Measurements from ENCODE around the gene MYCBPAP. TPM values are rescaled to one million over a fixed set of nuclear protein-coding genes. Genes with fewer than 3 reads are reported as not detected.
"Not testable (repeated sequence)": the region's sequence is repeated elsewhere in the genome, so short reads cannot be mapped to it uniquely, and the experiment has no call there.

The MYCBPAP gene
- total RNA-seq, 4 donors from 2014 or later = 0.38 TPM; not detected in 3

GRCh38 chr17:50469208-50469605 lies 39.0 kb upstream of the MYCBPAP start:
- Histone ChIP-seq H3K4me3 (peak overlapping the region; percentile 13 to 59 (median 38)), H3K4me1 (peaks cover 12 to 39% (median 14%) of the 10 kb centered on the region in 3 donors), H3K27me3 (peaks cover 0 to 29% (median 0%) of the 10 kb centered on the region in 4 donors), H3K36me3 (peaks cover 0 to 31% (median 0%) of the 10 kb centered on the region in 3 donors), H3K9me3 (no peaks in the 10 kb centered on the region), H3K27ac (no peak overlapping the region)
- intact Hi-C loops (cut with DNase I) = no loop called here
- 0% methylated on average over 1 of the region's 37 CpGs; no CpG with 5 or more reads in 1 of the 2 donors for WGBS, 2 donors
- TF ChIP-seq, protein P1, sequence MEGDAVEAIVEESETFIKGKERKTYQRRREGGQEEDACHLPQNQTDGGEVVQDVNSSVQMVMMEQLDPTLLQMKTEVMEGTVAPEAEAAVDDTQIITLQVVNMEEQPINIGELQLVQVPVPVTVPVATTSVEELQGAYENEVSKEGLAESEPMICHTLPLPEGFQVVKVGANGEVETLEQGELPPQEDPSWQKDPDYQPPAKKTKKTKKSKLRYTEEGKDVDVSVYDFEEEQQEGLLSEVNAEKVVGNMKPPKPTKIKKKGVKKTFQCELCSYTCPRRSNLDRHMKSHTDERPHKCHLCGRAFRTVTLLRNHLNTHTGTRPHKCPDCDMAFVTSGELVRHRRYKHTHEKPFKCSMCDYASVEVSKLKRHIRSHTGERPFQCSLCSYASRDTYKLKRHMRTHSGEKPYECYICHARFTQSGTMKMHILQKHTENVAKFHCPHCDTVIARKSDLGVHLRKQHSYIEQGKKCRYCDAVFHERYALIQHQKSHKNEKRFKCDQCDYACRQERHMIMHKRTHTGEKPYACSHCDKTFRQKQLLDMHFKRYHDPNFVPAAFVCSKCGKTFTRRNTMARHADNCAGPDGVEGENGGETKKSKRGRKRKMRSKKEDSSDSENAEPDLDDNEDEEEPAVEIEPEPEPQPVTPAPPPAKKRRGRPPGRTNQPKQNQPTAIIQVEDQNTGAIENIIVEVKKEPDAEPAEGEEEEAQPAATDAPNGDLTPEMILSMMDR (IDR thresholded peaks at IDR 0.05) = no peak
- TF ChIP-seq POLR2A (IDR thresholded peaks at IDR 0.05) = no peak
- no peak for DNase-seq

- 74 to 78% methylated on average over 4 to 5 of the region's 19 CpGs for WGBS, 2 donors
- H3K9me3 ChIP-seq = no peaks in the 10 kb centered on the region
- H3K4me3 ChIP-seq = no peak overlapping the region
- TF ChIP-seq, protein P1 (IDR thresholded peaks at IDR 0.05) = no peak
- TF ChIP-seq POLR2A (IDR thresholded peaks at IDR 0.05) = no peak
- no peak overlapping the region for H3K27ac ChIP-seq
- peaks cover 12 to 39% (median 14%) of the 10 kb centered on the region in 3 donors for H3K4me1 ChIP-seq
- H3K27me3 ChIP-seq = peaks cover 0 to 29% (median 0%) of the 10 kb centered on the region in 4 donors
- intact Hi-C loops (cut with DNase I) = no loop called here
- no peak for DNase-seq
- H3K36me3 ChIP-seq = peaks cover 0 to 31% (median 0%) of the 10 kb centered on the region in 3 donors
Measured at GRCh38 chr17:50469671-50470305, 38.5 kb upstream of the MYCBPAP start.

GRCh38 chr17:50470426-50470825 lies 37.8 kb upstream of the MYCBPAP start:
- intact Hi-C loops (cut with DNase I) = no loop called here
- WGBS, 2 donors = 73 to 78% methylated on average over 5 to 6 of the region's 6 CpGs
- Histone ChIP-seq H3K27me3 (peaks cover 0 to 29% (median 0%) of the 10 kb centered on the region in 4 donors), H3K4me3 (no peak overlapping the region), H3K36me3 (peaks cover 0 to 31% (median 0%) of the 10 kb centered on the region in 3 donors), H3K9me3 (no peaks in the 10 kb centered on the region), H3K27ac (no peak overlapping the region), H3K4me1 (peaks cover 12 to 39% (median 14%) of the 10 kb centered on the region in 3 donors)
- TF ChIP-seq, protein P1 (IDR thresholded peaks at IDR 0.05) = no peak
- no peak for TF ChIP-seq POLR2A (IDR thresholded peaks at IDR 0.05)
- no peak for DNase-seq

- H3K4me3 ChIP-seq = no peak overlapping the region
- intact Hi-C loops (cut with DNase I) = no loop called here
- H3K27ac ChIP-seq = no peak overlapping the region
- TF ChIP-seq, protein P1 (IDR thresholded peaks at IDR 0.05) = no peak
- no peak for TF ChIP-seq POLR2A (IDR thresholded peaks at IDR 0.05)
- WGBS, 2 donors = 80 to 86% methylated on average over 16 to 17 of the region's 22 CpGs
- no peaks in the 10 kb centered on the region for H3K9me3 ChIP-seq
- DNase-seq = no peak
- H3K27me3 ChIP-seq = peaks cover 0 to 29% (median 0%) of the 10 kb centered on the region in 4 donors
- peaks cover 0 to 31% (median 0%) of the 10 kb centered on the region in 3 donors for H3K36me3 ChIP-seq
- H3K4me1 ChIP-seq = peaks cover 12 to 34% (median 14%) of the 10 kb centered on the region in 3 donors
Measured at GRCh38 chr17:50471009-50471905, 37.0 kb upstream of the MYCBPAP start.

- TF ChIP-seq POLR2A (IDR thresholded peaks at IDR 0.05) = no peak
- TF ChIP-seq, protein P1 (IDR thresholded peaks at IDR 0.05) = no peak
- Histone ChIP-seq H3K27me3 (peaks cover 0 to 30% (median 0%) of the 10 kb centered on the region in 4 donors), H3K4me3 (no peak overlapping the region), H3K9me3 (no peaks in the 10 kb centered on the region), H3K36me3 (peaks cover 0 to 31% (median 0%) of the 10 kb centered on the region in 3 donors), H3K4me1 (peaks cover 9 to 28% (median 14%) of the 10 kb centered on the region in 3 donors), H3K27ac (no peak overlapping the region)
- WGBS, 2 donors = 89 to 98% methylated on average over 10 of the region's 10 CpGs
- no peak for DNase-seq
- intact Hi-C loops (cut with DNase I) = no loop called here
Measured at GRCh38 chr17:50472286-50472685, 36.0 kb upstream of the MYCBPAP start.

DNA sequence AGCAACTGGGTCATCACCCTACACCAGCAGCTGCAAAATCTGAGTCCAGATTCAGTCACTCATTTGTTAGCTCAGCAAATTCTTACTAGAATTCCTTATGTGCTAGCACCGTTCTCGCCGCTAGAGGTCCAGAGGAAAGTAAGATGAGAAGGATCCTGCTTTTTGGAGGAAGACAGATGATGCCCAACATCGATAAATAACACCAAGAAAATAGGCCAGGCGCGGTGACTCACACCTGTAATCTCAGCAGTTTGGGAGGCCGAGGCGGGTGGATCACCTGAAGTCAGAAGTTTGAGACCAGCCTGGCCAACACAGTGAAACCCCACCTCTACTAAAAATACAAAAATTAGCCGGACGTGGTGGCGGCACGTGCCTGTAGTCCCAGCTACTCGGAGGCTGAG lies 35.5 kb upstream of the MYCBPAP start:
- DNase-seq; intact Hi-C loops (cut with DNase I); H3K4me3 ChIP-seq; H3K27ac ChIP-seq; H3K9me3 ChIP-seq: not testable (repeated sequence)
- Histone ChIP-seq H3K4me1 (peaks cover 9 to 28% (median 14%) of the 10 kb centered on the region in 3 donors), H3K36me3 (peaks cover 0 to 31% (median 0%) of the 10 kb centered on the region in 3 donors), H3K27me3 (peaks cover 0 to 26% (median 0%) of the 10 kb centered on the region in 4 donors)
- WGBS, 2 donors = 80 to 88% methylated on average over 1 to 13 of the region's 13 CpGs
